GM23338 (cell line): Measurements from ENCODE around the gene FXYD6. TPM values are rescaled to one million over a fixed set of nuclear protein-coding genes. Genes with fewer than 3 reads are reported as not detected.

ENCODE experiments used
- ATAC-seq: fragments of 200-7000 bp; cut with Tn5 transposase; 3 replicates; pipeline ENCODE4 v1.9.1; 2020
- DNase-seq: peaks from one replicate; pipeline ENCODE4 v3.0.0-alpha.2; 2015; ENCODE audit warnings: low spot score
- H2AFZ ChIP-seq: fragments of 200-600 bp; sonication (generic); 2 replicates; pipeline ENCODE4 v1.8.0; 2016; ENCODE audit warnings: antibody characterized with exemption, mild to moderate bottlenecking, moderate library complexity
- H3F3A ChIP-seq: fragments of 200-600 bp; sonication (generic); replicated peaks from 2 replicates; pipeline ENCODE4 v1.8.0; 2017; ENCODE audit warnings: antibody characterized with exemption, mixed run types, low read depth
- H3K27ac ChIP-seq: fragments of 200-600 bp; sonication (generic); 2 replicates; pipeline ENCODE4 v1.6.1; 2016; ENCODE audit warnings: low read depth
- H3K27me3 ChIP-seq: fragments of 200-600 bp; sonication (generic); 2 replicates; pipeline ENCODE4 v1.8.0; 2016; ENCODE audit warnings: mild to moderate bottlenecking, mixed run types, moderate library complexity; ENCODE audit not compliant: insufficient read depth
- H3K36me3 ChIP-seq: fragments of 200-600 bp; sonication (generic); 2 replicates; pipeline ENCODE4 v1.8.0; 2016; ENCODE audit warnings: mild to moderate bottlenecking; ENCODE audit not compliant: insufficient read depth
- H3K4me1 ChIP-seq: fragments of 200-600 bp; sonication (generic); 2 replicates; pipeline ENCODE4 v1.8.0; 2016; ENCODE audit warnings: mild to moderate bottlenecking, moderate library complexity; ENCODE audit not compliant: insufficient read depth
- H3K4me2 ChIP-seq: fragments of 200-600 bp; sonication (generic); 2 replicates; pipeline ENCODE4 v1.7.1; 2017; ENCODE audit warnings: mixed run types
- H3K4me3 ChIP-seq: fragments of 200-600 bp; sonication (generic); 2 replicates; pipeline ENCODE4 v1.6.1; 2016; ENCODE audit warnings: mixed run types
- H3K79me2 ChIP-seq: fragments of 200-600 bp; sonication (generic); replicated peaks from 2 replicates; pipeline ENCODE4 v1.8.0; 2017; ENCODE audit warnings: mild to moderate bottlenecking; ENCODE audit not compliant: insufficient read depth
- H3K9me2 ChIP-seq: fragments of 200-600 bp; sonication (generic); 2 replicates; pipeline ENCODE4 v1.8.0; 2017; ENCODE audit not compliant: insufficient read depth
- H4K20me1 ChIP-seq: fragments of 200-600 bp; sonication (generic); replicated peaks from 2 replicates; pipeline ENCODE4 v1.8.0; 2017; ENCODE audit warnings: mild to moderate bottlenecking; ENCODE audit not compliant: insufficient read depth
- H3K27ac Mint-ChIP-seq: 2 replicates; pipeline ENCODE4 v1.8.0; 2020; ENCODE audit warnings: inconsistent platforms, mild to moderate bottlenecking, moderate library complexity, mixed read lengths
- H3K27me3 Mint-ChIP-seq: 3 replicates; pipeline ENCODE4 v1.8.0; 2022; ENCODE audit warnings: low read depth, mild to moderate bottlenecking, moderate library complexity, mixed read lengths, inconsistent platforms; ENCODE audit not compliant: insufficient read depth, poor library complexity
- H3K36me3 Mint-ChIP-seq: 3 replicates; pipeline ENCODE4 v1.8.0; 2021; ENCODE audit warnings: low read depth, mild to moderate bottlenecking, inconsistent platforms, moderate library complexity, mixed read lengths
- H3K4me1 Mint-ChIP-seq: 3 replicates; pipeline ENCODE4 v1.8.0; 2020; ENCODE audit warnings: mild to moderate bottlenecking, inconsistent platforms, mixed read lengths
- H3K4me3 Mint-ChIP-seq: 3 replicates; pipeline ENCODE4 v1.8.0; 2021; ENCODE audit warnings: moderate library complexity, mild to moderate bottlenecking, inconsistent platforms, mixed read lengths
- H3K9me3 Mint-ChIP-seq: 3 replicates; pipeline ENCODE4 v1.8.0; 2020; ENCODE audit warnings: moderate library complexity, mild to moderate bottlenecking, inconsistent platforms, mixed read lengths
- CREB1 ChIP-seq: fragments of 250-450 bp; sonication (Bioruptor Pico); IDR thresholded peaks from 2 replicates; pipeline ENCODE4 v1.5.0; 2020; ENCODE audit warnings: low read depth, mild to moderate bottlenecking, moderate library complexity
- EZH2 ChIP-seq: fragments of 200-600 bp; sonication (generic); IDR thresholded peaks from one replicate; pipeline ENCODE4 v1.8.0; 2017; ENCODE audit warnings: antibody characterized with exemption, mild to moderate bottlenecking, low read depth; ENCODE audit not compliant: unreplicated experiment
- EZH2phosphoT487 ChIP-seq: fragments of 200-600 bp; sonication (generic); IDR thresholded peaks from one replicate; pipeline ENCODE4 v1.8.1; 2018; ENCODE audit warnings: antibody characterized with exemption; ENCODE audit not compliant: unreplicated experiment
- JUNB ChIP-seq: IDR thresholded peaks from one replicate; pipeline ENCODE4 v1.6.1; 2016; ENCODE audit warnings: antibody characterized with exemption; ENCODE audit not compliant: unreplicated experiment
- STAT1 ChIP-seq: IDR thresholded peaks from one replicate; pipeline ENCODE4 v1.6.1; 2016; ENCODE audit warnings: antibody characterized with exemption; ENCODE audit not compliant: unreplicated experiment
- ZNF114 ChIP-seq: fragments of 250-450 bp; sonication (Bioruptor Pico); IDR thresholded peaks from 2 replicates; pipeline ENCODE4 v1.5.0; 2020; ENCODE audit warnings: mild to moderate bottlenecking, moderate library complexity
- ZNF331 ChIP-seq: fragments of 250-450 bp; sonication (Bioruptor Pico); IDR thresholded peaks from 2 replicates; pipeline ENCODE4 v1.5.0; 2020; ENCODE audit warnings: low read depth, mild to moderate bottlenecking, moderate library complexity
- polyA plus RNA-seq: library from polyadenylated mRNA; unstranded; fragments of >200 nt; fragmentation: Nextera tagmentation; extraction: Ambion mirVana; gene quantifications from 2 replicates; pipeline ENCODE4 v1.2.1, GENCODE V29; 2016
- total RNA-seq: library from RNA; depleted of rRNA; stranded (reverse); fragments of >200 nt; shearing (Covaris generic); gene quantifications from 2 replicates; pipeline ENCODE4 v1.2.3, GENCODE V29; 2014
- TF ChIP-seq, protein P1 (sequence below), 2 experiments: fragments of 200-600 bp in 1 of 2; sonication (generic) in 1 of 2; conservative IDR thresholded peaks; 2 replicates each; pipeline versions ENCODE4 v1.5.1 to v1.6.1; 2016 to 2017; ENCODE audit warnings: antibody characterized with exemption in 2 of 2, low read depth in 2 of 2, mild to moderate bottlenecking in 2 of 2, moderate library complexity in 1 of 2
- TF ChIP-seq, protein P2 (sequence below): IDR thresholded peaks from one replicate; pipeline ENCODE4 v1.6.1; 2018; ENCODE audit warnings: antibody characterized with exemption; ENCODE audit not compliant: unreplicated experiment

The FXYD6 gene
- total and polyA plus RNA-seq, 2 experiments from 2014 or later = 26.2 to 30.7 TPM

DNA sequence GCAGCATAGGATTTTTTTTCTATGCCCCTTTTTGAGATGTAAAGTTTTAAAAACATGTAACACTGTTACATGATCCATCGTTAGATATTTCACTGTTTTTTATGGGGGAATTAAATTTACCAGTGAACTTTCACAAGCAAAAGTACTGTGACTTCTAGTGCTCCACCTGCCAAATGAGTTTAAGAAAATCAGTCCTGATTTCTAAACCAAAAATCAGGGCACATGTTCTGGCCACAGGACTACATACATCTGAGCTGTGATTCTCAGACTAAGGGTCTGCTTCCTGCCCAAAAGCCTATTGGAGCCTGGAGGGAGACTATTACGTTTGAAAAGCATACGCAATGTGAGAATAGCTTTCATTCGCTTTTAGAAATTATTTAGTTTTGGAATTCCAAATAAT is 30.3 kb upstream of the FXYD6 start (continued):
- TF ChIP-seq, protein P1, sequence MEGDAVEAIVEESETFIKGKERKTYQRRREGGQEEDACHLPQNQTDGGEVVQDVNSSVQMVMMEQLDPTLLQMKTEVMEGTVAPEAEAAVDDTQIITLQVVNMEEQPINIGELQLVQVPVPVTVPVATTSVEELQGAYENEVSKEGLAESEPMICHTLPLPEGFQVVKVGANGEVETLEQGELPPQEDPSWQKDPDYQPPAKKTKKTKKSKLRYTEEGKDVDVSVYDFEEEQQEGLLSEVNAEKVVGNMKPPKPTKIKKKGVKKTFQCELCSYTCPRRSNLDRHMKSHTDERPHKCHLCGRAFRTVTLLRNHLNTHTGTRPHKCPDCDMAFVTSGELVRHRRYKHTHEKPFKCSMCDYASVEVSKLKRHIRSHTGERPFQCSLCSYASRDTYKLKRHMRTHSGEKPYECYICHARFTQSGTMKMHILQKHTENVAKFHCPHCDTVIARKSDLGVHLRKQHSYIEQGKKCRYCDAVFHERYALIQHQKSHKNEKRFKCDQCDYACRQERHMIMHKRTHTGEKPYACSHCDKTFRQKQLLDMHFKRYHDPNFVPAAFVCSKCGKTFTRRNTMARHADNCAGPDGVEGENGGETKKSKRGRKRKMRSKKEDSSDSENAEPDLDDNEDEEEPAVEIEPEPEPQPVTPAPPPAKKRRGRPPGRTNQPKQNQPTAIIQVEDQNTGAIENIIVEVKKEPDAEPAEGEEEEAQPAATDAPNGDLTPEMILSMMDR (conservative IDR thresholded peaks at IDR 0.05; ENCODE audit: low read depth in 2 of 2) = no peak

DNA sequence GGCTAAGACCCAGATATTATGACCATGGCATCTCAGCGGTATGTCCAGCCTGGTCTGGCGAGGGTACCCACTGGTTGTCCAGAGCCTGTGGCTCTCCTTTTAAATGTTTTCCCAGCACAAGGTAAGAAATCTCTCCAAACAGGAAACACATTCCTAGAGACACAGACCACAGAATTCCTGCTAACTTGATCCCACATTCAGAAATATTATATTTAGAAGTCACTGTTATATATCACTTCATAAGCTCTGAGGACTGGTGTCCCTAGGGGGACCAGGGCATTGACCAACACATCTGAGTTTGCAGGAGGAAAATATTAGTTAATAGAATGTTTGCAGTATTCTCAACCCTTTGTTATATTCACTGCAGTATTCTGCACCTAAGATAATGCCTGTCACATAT is 29.7 kb upstream of the FXYD6 start:
- H3K4me1 ChIP-seq = 0 out of 2 replicates have a peak, but pooled peaks cover 3% of the 10 kb centered on the region
- no peak overlapping the region for H2AFZ ChIP-seq
- Mint-ChIP-seq H3K27me3 (peaks cover 5% of the 10 kb centered on the region), H3K4me3 (no peak overlapping the region), H3K27ac (no peak overlapping the region), H3K36me3 (no peaks in the 10 kb centered on the region), H3K4me1 (peaks cover 10% of the 10 kb centered on the region), H3K9me3 (no peaks in the 10 kb centered on the region)
- no peak overlapping the region for H3K27ac ChIP-seq
- no peaks in the 10 kb centered on the region for H4K20me1 ChIP-seq
- DNase-seq = no peak
- no peak overlapping the region for H3K4me2 ChIP-seq
- TF ChIP-seq, protein P1 (conservative IDR thresholded peaks at IDR 0.05; ENCODE audit: low read depth in 2 of 2) = no peak
- no peak for TF ChIP-seq CREB1 (CRISPR knock-in tag)
- TF ChIP-seq ZNF331 (CRISPR knock-in tag) = no peak
- TF ChIP-seq JUNB = no peak
- no peaks in the 10 kb centered on the region for H3K9me2 ChIP-seq
- H3K79me2 ChIP-seq = no peaks in the 10 kb centered on the region
- no peaks in the 10 kb centered on the region for H3F3A ChIP-seq
- no peak overlapping the region for H3K4me3 ChIP-seq
- H3K27me3 ChIP-seq = no peaks in the 10 kb centered on the region
- H3K36me3 ChIP-seq = no peaks in the 10 kb centered on the region
- no peak for ATAC-seq

DNA sequence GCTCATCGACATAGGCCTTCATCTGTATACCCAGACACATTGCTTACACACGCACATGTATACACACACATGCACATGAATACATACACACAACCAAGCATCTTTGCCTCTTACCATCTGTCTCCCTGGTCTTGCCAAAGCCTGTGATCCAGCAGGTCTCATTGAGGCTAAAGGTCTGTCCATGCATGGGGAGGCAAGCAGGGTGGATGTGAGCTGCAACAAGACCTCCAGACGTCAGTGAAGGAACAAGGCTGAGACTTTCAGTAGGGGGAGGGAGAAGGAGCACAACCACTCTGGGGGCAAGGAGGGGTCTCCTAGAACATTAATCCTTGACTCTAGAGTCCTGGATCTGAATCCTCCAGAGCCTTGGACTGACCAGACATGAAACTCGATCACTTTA is 29.1 kb upstream of the FXYD6 start:
- no peaks in the 10 kb centered on the region for H3K36me3 ChIP-seq
- no peak overlapping the region for H2AFZ ChIP-seq
- H3K4me3 ChIP-seq = no peak overlapping the region
- no peaks in the 10 kb centered on the region for H3F3A ChIP-seq
- H3K4me2 ChIP-seq = no peak overlapping the region
- Mint-ChIP-seq H3K36me3 (no peaks in the 10 kb centered on the region), H3K27ac (no peak overlapping the region), H3K4me1 (peaks cover 10% of the 10 kb centered on the region), H3K9me3 (no peaks in the 10 kb centered on the region), H3K27me3 (peaks cover 5% of the 10 kb centered on the region), H3K4me3 (no peak overlapping the region)
- DNase-seq = no peak
- no peaks in the 10 kb centered on the region for H3K27me3 ChIP-seq
- H3K9me2 ChIP-seq = no peaks in the 10 kb centered on the region
- ATAC-seq = no peak
- 0 out of 2 replicates have a peak, but pooled peaks cover 3% of the 10 kb centered on the region for H3K4me1 ChIP-seq
- H3K79me2 ChIP-seq = no peaks in the 10 kb centered on the region
- no peaks in the 10 kb centered on the region for H4K20me1 ChIP-seq
- H3K27ac ChIP-seq = no peak overlapping the region
- TF ChIP-seq ZNF114 (CRISPR knock-in tag) (no peak), EZH2phosphoT487 (no peak), CREB1 (CRISPR knock-in tag) (no peak), ZNF331 (CRISPR knock-in tag) (no peak), STAT1 (no peak), JUNB (no peak), EZH2 (no peak)
- TF ChIP-seq, protein P1 (conservative IDR thresholded peaks at IDR 0.05; ENCODE audit: low read depth in 2 of 2) = no peak
- TF ChIP-seq, protein P2, sequence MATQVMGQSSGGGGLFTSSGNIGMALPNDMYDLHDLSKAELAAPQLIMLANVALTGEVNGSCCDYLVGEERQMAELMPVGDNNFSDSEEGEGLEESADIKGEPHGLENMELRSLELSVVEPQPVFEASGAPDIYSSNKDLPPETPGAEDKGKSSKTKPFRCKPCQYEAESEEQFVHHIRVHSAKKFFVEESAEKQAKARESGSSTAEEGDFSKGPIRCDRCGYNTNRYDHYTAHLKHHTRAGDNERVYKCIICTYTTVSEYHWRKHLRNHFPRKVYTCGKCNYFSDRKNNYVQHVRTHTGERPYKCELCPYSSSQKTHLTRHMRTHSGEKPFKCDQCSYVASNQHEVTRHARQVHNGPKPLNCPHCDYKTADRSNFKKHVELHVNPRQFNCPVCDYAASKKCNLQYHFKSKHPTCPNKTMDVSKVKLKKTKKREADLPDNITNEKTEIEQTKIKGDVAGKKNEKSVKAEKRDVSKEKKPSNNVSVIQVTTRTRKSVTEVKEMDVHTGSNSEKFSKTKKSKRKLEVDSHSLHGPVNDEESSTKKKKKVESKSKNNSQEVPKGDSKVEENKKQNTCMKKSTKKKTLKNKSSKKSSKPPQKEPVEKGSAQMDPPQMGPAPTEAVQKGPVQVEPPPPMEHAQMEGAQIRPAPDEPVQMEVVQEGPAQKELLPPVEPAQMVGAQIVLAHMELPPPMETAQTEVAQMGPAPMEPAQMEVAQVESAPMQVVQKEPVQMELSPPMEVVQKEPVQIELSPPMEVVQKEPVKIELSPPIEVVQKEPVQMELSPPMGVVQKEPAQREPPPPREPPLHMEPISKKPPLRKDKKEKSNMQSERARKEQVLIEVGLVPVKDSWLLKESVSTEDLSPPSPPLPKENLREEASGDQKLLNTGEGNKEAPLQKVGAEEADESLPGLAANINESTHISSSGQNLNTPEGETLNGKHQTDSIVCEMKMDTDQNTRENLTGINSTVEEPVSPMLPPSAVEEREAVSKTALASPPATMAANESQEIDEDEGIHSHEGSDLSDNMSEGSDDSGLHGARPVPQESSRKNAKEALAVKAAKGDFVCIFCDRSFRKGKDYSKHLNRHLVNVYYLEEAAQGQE = no peak
